Stimulated activated CD8-positive, alpha-beta memory T cell treated with anti-CD3 and anti-CD28 coated beads, Interleukin-15, amount 100 ng/mL, for 24 hours (primary cell): ENCODE data around the gene POLR3GL.
A peak's percentile ranks its signal among the peaks of the same experiment; 100 is the strongest.

Experiments
- DNase-seq: peaks from one replicate; pipeline ENCODE4 v3.0.0-alpha.2; 2020; ENCODE audit warnings: low read depth

The POLR3GL gene

GRCh38 chr1:145975216-145975615 is 10.7 kb downstream of the POLR3GL start:
- DNase-seq: no peak

GRCh38 chr1:145977016-145977415 is 12.5 kb downstream of the POLR3GL start:
- DNase-seq: no peak

GRCh38 chr1:145977486-145978470 is 13.3 kb downstream of the POLR3GL start:
- no peak for DNase-seq

GRCh38 chr1:145978471-145978853 is 14.0 kb downstream of the POLR3GL start:
- DNase-seq: no peak

GRCh38 chr1:145978854-145979745 is 14.6 kb downstream of the POLR3GL start:
- DNase-seq: peak; percentile 36

GRCh38 chr1:145979746-145980456 is 15.4 kb downstream of the POLR3GL start:
- DNase-seq: no peak

GRCh38 chr1:145980457-145980994 is 16.0 kb downstream of the POLR3GL start:
- no peak for DNase-seq

- DNase-seq: no peak
Observed at GRCh38 chr1:145982010-145982723, 17.7 kb downstream of the POLR3GL start.

- DNase-seq: no peak
Observed at GRCh38 chr1:145983206-145983675, 18.8 kb downstream of the POLR3GL start.

GRCh38 chr1:145983960-145984830 is 19.7 kb downstream of the POLR3GL start:
- no peak for DNase-seq

GRCh38 chr1:145985129-145985501 is 20.6 kb downstream of the POLR3GL start:
- DNase-seq: no peak

- no peak for DNase-seq
Observed at GRCh38 chr1:145985502-145986439, 21.3 kb downstream of the POLR3GL start.

GRCh38 chr1:145986551-145986950 is 22.1 kb downstream of the POLR3GL start:
- DNase-seq: no peak

GRCh38 chr1:145987926-145988325 is 23.4 kb downstream of the POLR3GL start:
- DNase-seq: no peak

GRCh38 chr1:145988773-145989172 is 24.3 kb downstream of the POLR3GL start:
- no peak for DNase-seq

- DNase-seq: no peak
Observed at GRCh38 chr1:145990249-145990855, 25.9 kb downstream of the POLR3GL start.

GRCh38 chr1:145991735-145992412 is 27.4 kb downstream of the POLR3GL start:
- no peak for DNase-seq

GRCh38 chr1:145992502-145992936 is 28.0 kb downstream of the POLR3GL start:
- no peak for DNase-seq
